ENCODE results near the gene BTNL3. TPM values are rescaled to one million over a fixed set of nuclear protein-coding genes. Genes with fewer than 3 reads are reported as not detected.

BTNL3 gene, protein sequence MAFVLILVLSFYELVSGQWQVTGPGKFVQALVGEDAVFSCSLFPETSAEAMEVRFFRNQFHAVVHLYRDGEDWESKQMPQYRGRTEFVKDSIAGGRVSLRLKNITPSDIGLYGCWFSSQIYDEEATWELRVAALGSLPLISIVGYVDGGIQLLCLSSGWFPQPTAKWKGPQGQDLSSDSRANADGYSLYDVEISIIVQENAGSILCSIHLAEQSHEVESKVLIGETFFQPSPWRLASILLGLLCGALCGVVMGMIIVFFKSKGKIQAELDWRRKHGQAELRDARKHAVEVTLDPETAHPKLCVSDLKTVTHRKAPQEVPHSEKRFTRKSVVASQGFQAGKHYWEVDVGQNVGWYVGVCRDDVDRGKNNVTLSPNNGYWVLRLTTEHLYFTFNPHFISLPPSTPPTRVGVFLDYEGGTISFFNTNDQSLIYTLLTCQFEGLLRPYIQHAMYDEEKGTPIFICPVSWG
- under 1 TPM in 1 of 2 donors, not detected in 1; 0.26 TPM for total RNA-seq

DNA sequence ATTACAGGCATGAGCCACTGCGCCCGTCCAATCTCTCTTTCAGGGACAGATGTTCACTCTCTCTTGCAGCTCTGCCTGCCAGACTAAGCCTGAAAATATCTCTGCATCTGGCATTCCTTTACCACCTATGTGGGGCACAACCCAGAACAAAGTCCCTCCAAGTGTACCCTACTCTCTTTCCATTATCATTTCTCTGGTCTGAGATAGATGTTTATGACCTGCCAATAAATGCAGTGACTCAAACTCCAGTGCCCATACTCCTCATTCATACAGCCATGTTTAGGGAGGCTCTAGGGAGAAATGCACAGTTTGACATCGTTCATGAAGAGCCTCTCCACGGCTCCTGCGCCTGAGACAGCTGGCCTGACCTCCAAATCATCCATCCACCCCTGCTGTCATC is at the start of gene BTNL3:
TSS of gene BTNL3 (plus strand) at position 255 of the 400 bp plus-strand sequence. CDS start 183 bp downstream, outside the sequence.
- no peak within 1 kb of the TSS for H3K27ac ChIP-seq
- WGBS, 2 donors: 89% methylated on average over 5 of the region's 5 CpGs

DNA sequence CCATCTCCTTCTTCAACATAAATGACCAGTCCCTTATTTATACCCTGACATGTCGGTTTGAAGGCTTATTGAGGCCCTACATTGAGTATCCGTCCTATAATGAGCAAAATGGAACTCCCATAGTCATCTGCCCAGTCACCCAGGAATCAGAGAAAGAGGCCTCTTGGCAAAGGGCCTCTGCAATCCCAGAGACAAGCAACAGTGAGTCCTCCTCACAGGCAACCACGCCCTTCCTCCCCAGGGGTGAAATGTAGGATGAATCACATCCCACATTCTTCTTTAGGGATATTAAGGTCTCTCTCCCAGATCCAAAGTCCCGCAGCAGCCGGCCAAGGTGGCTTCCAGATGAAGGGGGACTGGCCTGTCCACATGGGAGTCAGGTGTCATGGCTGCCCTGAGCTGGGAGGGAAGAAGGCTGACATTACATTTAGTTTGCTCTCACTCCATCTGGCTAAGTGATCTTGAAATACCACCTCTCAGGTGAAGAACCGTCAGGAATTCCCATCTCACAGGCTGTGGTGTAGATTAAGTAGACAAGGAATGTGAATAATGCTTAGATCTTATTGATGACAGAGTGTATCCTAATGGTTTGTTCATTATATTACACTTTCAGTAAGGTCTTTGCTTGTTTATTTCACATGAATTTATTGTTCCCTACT is 38.2 kb upstream of the BTNL3 start:
- Histone ChIP-seq H3K4me3 (no peak overlapping the region), H3K27me3 (no peaks in the 10 kb centered on the region), H3K4me1 (no peaks in the 10 kb centered on the region), H3K36me3 (replicated peaks in 1 of 2; ENCODE audit: insufficient read depth in 1 of 2, low read depth in 2 of 2) (no peaks in the 10 kb centered on the region), H3K9me3 (no peaks in the 10 kb centered on the region), H3K27ac (no peak overlapping the region)
- DNase-seq: no peak
- intact Hi-C loops (cut with DNase I): no loop called here
- no peak for ATAC-seq
- 80 to 81% methylated on average over 6 of the region's 6 CpGs for WGBS, 2 donors
- TF ChIP-seq POLR2A (IDR thresholded peaks at IDR 0.05): no peak
- TF ChIP-seq, protein P1, sequence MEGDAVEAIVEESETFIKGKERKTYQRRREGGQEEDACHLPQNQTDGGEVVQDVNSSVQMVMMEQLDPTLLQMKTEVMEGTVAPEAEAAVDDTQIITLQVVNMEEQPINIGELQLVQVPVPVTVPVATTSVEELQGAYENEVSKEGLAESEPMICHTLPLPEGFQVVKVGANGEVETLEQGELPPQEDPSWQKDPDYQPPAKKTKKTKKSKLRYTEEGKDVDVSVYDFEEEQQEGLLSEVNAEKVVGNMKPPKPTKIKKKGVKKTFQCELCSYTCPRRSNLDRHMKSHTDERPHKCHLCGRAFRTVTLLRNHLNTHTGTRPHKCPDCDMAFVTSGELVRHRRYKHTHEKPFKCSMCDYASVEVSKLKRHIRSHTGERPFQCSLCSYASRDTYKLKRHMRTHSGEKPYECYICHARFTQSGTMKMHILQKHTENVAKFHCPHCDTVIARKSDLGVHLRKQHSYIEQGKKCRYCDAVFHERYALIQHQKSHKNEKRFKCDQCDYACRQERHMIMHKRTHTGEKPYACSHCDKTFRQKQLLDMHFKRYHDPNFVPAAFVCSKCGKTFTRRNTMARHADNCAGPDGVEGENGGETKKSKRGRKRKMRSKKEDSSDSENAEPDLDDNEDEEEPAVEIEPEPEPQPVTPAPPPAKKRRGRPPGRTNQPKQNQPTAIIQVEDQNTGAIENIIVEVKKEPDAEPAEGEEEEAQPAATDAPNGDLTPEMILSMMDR (IDR thresholded peaks at IDR 0.05): no peak

More for the DNA sequence above, at the start of gene BTNL3:
- Histone ChIP-seq H3K36me3 (replicated peaks in 1 of 2; ENCODE audit: insufficient read depth in 1 of 2, low read depth in 2 of 2) (no peaks in the 10 kb centered on the region), H3K9me3 (no peaks in the 10 kb centered on the region), H3K27me3 (no peaks in the 10 kb centered on the region), H3K4me1 (no peaks in the 10 kb centered on the region), H3K4me3 (no peak within 1 kb of the TSS)
- TF ChIP-seq POLR2A (IDR thresholded peaks at IDR 0.05): no peak
- TF ChIP-seq, protein P1 (IDR thresholded peaks at IDR 0.05): no peak
- ATAC-seq (no peak), DNase-seq (no peak)
- intact Hi-C loops (cut with DNase I): no loop called here

DNA sequence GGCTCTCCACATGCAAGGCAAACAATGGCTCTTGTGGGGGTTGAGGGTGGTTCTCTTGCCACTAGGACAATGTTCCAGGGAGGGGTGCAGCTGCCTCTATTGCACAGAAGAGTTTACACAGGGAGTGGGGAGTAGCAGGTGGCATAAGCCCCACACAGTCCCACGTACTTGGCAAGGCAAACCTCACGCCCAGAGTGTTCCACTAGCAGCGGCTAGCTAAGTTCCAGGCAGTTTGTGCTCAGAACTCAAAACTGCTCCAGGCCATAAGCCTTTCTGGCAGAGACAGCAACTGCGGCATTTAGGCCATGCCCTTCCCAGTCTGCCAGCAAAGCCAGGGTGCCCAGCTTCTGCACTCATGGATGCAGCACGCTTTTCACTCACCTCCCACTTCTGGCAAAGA is 29.0 kb upstream of the BTNL3 start:
- Histone ChIP-seq H3K27me3 (no peaks in the 10 kb centered on the region), H3K9me3 (no peaks in the 10 kb centered on the region), H3K36me3 (replicated peaks in 1 of 2; ENCODE audit: insufficient read depth in 1 of 2, low read depth in 2 of 2) (no peaks in the 10 kb centered on the region), H3K27ac (peak overlapping the region in 3 of 4 donors; percentile 49 to 54 (median 49)), H3K4me3 (no peak overlapping the region), H3K4me1 (peaks cover 27% of the 10 kb centered on the region)
- intact Hi-C loops (cut with DNase I): no loop called here
- ATAC-seq: peak; percentile 90
- TF ChIP-seq, protein P1 (IDR thresholded peaks at IDR 0.05): no peak
- peak in 1 of 3 donors; percentile 18 for TF ChIP-seq POLR2A (IDR thresholded peaks at IDR 0.05)
- 42 to 54% methylated on average over 4 to 5 of the region's 5 CpGs for WGBS, 2 donors
- DNase-seq: peak; percentile 68 to 87 (median 71)

DNA sequence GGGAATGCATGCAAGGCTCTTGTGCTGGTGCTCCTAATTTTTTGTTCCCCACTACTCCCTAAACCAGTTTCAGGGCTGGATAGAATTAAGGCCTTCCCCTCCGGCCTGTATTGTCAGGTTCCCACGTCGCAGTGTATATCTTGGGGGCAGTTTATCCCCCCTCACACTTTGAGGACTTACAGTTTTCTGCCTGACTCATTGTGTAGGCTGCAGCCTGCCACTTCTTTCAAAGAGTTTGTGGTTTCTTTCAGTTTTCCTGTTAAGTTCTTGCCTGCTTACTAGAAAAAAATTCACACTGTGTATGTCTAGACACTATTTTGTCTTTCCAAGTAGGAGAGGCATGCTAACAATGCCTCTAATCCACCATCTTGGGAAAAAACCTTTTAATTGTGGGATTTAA is 28.4 kb upstream of the BTNL3 start:
- no peak for ATAC-seq
- WGBS, 2 donors: 44 to 83% methylated on average over 3 of the region's 3 CpGs

More for the DNA sequence above, 28.4 kb upstream of the BTNL3 start:
- peaks cover 27% of the 10 kb centered on the region for H3K4me1 ChIP-seq
- H3K4me3 ChIP-seq: no peak overlapping the region
- no peaks in the 10 kb centered on the region for H3K9me3 ChIP-seq
- DNase-seq: no peak
- no peaks in the 10 kb centered on the region for H3K27me3 ChIP-seq
- H3K36me3 ChIP-seq (replicated peaks in 1 of 2; ENCODE audit: insufficient read depth in 1 of 2, low read depth in 2 of 2): no peaks in the 10 kb centered on the region
- H3K27ac ChIP-seq: peak overlapping the region in 3 of 4 donors; percentile 49 to 54 (median 49)
- TF ChIP-seq POLR2A (IDR thresholded peaks at IDR 0.05): no peak
- TF ChIP-seq, protein P1 (IDR thresholded peaks at IDR 0.05): no peak
- intact Hi-C loops (cut with DNase I): no loop called here

Data from body of pancreas (tissue), 4 donors.